GM12872 (cell line): ENCODE data around the gene ALOX5AP.

ENCODE experiments used
- TF ChIP-seq, protein P1 (sequence below): IDR thresholded peaks from 3 replicates; pipeline ENCODE4 v1.5.1; 2011; ENCODE audit warnings: low read depth, mild to moderate bottlenecking, low read length, moderate library complexity; ENCODE audit not compliant: insufficient read depth

Gene ALOX5AP

DNA sequence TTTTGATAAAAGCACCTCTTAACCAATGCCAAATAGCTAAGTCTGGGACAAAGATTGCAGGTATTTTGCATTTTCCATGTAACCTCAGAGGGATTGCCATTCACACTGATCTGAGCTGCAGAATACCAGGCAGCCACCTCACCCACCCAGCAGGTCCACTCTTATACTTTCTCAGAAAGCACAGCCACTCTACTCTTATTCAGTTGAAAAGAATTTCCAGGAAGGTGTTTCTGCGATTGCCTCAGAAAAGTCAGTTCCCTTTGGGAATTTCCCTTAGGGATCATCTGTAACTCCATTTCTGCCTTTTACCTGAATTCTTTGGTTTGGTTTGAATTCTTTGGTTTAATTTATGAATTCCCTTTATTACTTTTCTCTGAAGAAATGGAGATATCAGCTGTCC, 904 bp upstream of the ALOX5AP start:
- TF ChIP-seq, protein P1, sequence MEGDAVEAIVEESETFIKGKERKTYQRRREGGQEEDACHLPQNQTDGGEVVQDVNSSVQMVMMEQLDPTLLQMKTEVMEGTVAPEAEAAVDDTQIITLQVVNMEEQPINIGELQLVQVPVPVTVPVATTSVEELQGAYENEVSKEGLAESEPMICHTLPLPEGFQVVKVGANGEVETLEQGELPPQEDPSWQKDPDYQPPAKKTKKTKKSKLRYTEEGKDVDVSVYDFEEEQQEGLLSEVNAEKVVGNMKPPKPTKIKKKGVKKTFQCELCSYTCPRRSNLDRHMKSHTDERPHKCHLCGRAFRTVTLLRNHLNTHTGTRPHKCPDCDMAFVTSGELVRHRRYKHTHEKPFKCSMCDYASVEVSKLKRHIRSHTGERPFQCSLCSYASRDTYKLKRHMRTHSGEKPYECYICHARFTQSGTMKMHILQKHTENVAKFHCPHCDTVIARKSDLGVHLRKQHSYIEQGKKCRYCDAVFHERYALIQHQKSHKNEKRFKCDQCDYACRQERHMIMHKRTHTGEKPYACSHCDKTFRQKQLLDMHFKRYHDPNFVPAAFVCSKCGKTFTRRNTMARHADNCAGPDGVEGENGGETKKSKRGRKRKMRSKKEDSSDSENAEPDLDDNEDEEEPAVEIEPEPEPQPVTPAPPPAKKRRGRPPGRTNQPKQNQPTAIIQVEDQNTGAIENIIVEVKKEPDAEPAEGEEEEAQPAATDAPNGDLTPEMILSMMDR = no peak

DNA sequence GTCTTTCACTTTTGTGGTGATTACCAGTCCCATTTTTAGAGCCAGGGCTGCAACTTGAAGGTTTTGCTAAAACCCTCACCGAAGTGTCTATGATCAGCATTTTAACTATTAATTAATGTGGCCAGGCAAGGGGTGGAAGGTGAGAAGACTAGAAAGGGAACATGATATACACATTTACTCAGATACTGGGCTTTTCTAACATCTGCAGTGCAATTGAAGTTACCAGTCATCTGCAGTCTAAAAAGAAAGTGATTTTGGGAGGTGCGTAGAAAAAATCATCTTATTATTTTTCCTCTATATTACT, 481 bp downstream of the ALOX5AP start:
- TF ChIP-seq, protein P1 = no peak

DNA sequence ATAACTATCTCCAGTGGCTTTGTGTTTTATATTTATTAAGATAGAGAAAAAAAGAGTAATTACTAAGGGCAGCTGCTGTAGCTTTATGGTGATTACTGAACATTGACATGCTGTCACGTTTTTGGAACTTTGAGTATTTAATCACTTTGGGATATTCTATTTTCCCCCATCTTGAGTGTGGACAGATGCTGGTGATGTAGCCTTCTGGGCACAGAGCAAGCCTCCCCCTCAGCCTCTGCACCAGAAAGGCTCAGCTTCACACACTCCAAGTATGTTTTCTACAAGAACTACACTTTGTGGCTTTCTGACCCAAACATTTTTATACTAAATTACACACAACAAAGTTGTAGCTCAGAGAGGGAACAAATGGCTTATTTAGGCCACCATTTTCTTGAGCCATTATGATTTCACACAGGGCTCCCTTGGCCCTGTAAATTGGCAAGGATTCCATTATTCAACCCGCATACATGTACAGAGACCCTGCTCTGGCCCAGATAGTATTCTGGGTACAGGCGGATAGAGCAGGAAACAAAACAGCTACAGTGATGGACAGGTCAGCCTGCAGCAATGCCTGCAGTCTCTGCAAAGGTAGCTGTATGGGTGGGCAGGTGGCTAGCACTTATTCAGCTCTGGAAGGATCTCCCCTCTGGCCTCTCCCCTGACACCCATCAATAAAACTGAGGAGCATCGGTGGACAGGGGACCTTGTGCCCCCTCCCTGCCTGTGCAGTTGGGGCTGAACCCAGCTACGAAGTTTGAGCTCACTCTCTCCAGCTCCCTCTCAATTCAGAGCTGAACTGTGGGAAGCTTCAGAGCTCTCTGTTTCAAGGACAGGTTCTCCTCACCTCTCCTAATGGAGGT, 1.3 kb downstream of the ALOX5AP start:
- TF ChIP-seq, protein P1 = no peak

DNA sequence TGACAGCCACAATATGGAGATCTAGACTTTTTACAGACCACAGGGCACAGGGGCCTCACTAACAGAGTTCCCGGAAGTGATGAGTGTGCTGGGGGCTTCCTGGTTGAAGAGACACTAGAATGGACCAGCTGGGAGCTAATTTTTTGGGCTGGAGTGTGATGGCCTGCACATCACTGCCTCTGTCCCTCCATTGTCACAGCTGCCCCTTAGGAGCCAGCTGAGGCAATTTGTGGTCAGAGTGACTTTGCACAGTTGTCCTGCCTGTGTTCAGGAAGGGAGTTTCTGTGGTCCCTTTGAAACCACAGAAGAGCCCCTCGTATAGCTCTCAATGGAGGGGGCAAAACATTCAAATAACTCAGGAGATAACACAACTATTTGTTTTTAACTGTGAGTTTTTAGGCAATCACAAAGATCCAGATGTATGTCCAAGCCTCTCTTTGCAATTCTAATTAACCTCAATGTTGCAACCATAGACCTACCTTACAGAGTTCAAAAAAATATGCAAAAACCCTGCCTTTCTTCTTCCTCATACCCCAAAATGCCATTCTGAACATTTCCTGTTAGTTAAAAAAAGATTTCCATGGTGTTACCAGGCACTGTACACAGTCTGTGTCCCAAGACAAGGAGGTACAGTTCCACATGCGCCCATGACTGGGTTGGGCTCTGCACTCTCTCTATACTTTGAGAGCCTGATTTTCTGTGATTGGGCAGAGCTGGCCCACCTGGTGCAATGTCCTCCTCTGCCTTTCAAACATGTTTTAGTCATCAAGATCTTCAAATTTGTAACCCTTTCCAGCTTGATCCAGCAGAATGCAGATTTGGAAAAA, 2.4 kb downstream of the ALOX5AP start:
- TF ChIP-seq, protein P1 = no peak

DNA sequence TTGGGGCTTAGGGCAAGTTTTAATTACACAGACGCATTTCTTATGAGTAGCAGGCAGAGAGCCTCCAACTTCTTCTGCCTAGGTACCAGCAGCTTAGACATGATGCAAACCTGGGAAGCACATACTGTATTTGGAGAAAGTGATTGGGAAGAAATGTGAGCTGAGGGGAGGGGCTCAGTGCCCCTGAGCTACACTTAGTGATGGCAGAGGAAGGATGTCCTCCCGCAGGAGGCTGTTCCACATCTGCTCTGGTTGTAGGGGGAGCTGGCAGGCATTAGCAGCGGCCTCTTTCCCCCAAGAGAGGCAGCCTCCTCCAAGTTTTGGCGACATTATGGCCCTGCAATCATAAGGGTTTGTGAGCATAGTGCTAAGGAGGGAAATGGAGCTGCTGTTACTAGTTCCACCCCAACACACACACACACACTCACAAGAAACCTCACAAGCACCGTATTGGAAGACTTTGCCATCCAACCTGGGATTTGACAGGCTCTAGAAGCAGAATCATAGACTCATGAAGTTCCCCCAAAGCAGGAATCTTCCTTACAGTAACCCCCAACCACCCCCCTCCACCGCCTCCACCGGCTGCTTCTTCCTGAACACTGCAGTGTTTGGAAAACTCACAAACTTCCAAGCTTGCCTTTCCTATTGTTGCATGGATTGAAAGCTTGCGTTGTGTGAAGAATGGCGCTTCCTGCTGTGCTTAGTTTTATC, 3.3 kb downstream of the ALOX5AP start:
- TF ChIP-seq, protein P1 = no peak

DNA sequence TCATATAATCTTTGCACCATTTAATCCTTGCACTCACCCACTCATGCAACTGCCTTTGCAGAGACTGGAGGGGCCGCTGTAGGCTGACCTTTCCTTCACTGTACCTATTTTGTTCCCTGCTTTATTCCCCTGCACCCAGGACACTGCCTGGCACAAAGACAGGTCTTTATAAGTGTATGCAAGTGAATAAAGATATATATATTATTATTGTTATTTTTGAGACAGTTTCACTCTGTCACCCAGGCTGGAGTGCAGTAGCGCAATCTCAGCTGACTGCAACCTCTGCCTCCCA, 3.8 kb downstream of the ALOX5AP start:
- TF ChIP-seq, protein P1 = no peak
